Suprapubic skin (tissue), 4 donors: ENCODE measurements around the gene BCL11A. TPM values are rescaled to one million over a fixed set of nuclear protein-coding genes. Genes with fewer than 3 reads are reported as not detected.

Experiments used
- DNase-seq, 2 donors: peaks; one replicate each; pipeline ENCODE4 v3.0.0-alpha.2; 2019; ENCODE audit warnings: low spot score in 2 of 2
- H3K27ac ChIP-seq: fragments of 200-600 bp; sonication (generic); one replicate; pipeline ENCODE4 v1.5.1; 2019
- H3K27me3 ChIP-seq: fragments of 200-600 bp; sonication (generic); one replicate; pipeline ENCODE4 v1.5.1; 2019
- H3K36me3 ChIP-seq: fragments of 200-600 bp; sonication (generic); one replicate; pipeline ENCODE4 v1.5.1; 2019
- H3K4me1 ChIP-seq: fragments of 200-600 bp; sonication (generic); one replicate; pipeline ENCODE4 v1.5.1; 2019
- H3K4me3 ChIP-seq: fragments of 200-600 bp; sonication (generic); one replicate; pipeline ENCODE4 v1.5.1; 2019; ENCODE audit warnings: mild to moderate bottlenecking
- H3K9me3 ChIP-seq: fragments of 200-600 bp; sonication (generic); one replicate; pipeline ENCODE4 v1.5.1; 2019
- EP300 ChIP-seq: sonication (generic); formaldehyde crosslinking; IDR thresholded peaks from one replicate; pipeline ENCODE4 v1.6.1; 2017; ENCODE audit warnings: antibody characterized with exemption
- POLR2A ChIP-seq, 2 donors: fragments of 450-650 bp; IDR thresholded peaks; one replicate each; pipeline ENCODE4 v1.6.1; 2017; ENCODE audit warnings: antibody characterized with exemption in 2 of 2, mild to moderate bottlenecking in 2 of 2, moderate library complexity in 2 of 2
- POLR2AphosphoS5 ChIP-seq, 3 donors: sonication (generic); formaldehyde crosslinking; IDR thresholded peaks; one replicate each; pipeline ENCODE4 v1.6.1; 2017; ENCODE audit warnings: antibody characterized with exemption in 3 of 3
- WGBS: methylation state at CpG from one replicate; pipeline ENCODE4 v1.1.5; 2018; 5-methylcytosine and 5-hydroxymethylcytosine counted together
- total RNA-seq, 4 donors: library from RNA; depleted of rRNA; stranded (reverse); fragments of >200 nt; gene quantifications; one replicate each; pipeline ENCODE4 v1.1.0, GENCODE V29; 2016
- TF ChIP-seq, protein P1 (sequence below), 2 donors: fragments of 200-600 bp in 1 of 2; fragments of 450-650 bp in 1 of 2; sonication (generic) in 1 of 2; IDR thresholded peaks; one replicate each; pipeline ENCODE4 v1.5.1; 2016 to 2019; ENCODE audit warnings: antibody characterized with exemption in 2 of 2, mild to moderate bottlenecking in 1 of 2, moderate library complexity in 1 of 2

BCL11A gene
- total RNA-seq, 4 donors from 2014 or later: 67.1 to 222 (median 113) TPM

DNA sequence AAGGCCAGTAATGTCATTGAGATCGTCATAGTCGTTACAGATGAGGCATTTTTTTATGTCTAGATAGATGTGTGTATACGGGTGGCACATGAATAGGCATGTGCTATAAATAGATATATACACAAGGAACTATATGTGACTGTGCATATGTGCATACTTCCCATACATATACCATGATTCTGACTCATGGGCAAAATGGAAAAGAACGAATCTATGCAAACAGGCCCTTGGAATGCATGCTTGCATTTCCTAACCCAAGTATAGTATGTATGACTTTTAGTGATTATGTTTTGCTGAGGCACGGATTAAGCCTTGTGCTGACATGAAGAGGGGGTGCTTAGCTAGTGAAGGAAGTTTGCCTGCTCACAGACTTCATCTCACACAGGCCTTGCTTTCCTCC, 111.7 kb downstream of the BCL11A start:
- Histone ChIP-seq H3K4me3 (no peak overlapping the region), H3K9me3 (no peaks in the 10 kb centered on the region), H3K4me1 (peaks cover 23% of the 10 kb centered on the region), H3K27ac (peak overlapping the region; percentile 36), H3K27me3 (no peaks in the 10 kb centered on the region), H3K36me3 (no peaks in the 10 kb centered on the region)
- TF ChIP-seq EP300 (no peak), POLR2AphosphoS5 (IDR thresholded peaks at IDR 0.05) (no peak), POLR2A (IDR thresholded peaks at IDR 0.05) (no peak)
- TF ChIP-seq, protein P1, sequence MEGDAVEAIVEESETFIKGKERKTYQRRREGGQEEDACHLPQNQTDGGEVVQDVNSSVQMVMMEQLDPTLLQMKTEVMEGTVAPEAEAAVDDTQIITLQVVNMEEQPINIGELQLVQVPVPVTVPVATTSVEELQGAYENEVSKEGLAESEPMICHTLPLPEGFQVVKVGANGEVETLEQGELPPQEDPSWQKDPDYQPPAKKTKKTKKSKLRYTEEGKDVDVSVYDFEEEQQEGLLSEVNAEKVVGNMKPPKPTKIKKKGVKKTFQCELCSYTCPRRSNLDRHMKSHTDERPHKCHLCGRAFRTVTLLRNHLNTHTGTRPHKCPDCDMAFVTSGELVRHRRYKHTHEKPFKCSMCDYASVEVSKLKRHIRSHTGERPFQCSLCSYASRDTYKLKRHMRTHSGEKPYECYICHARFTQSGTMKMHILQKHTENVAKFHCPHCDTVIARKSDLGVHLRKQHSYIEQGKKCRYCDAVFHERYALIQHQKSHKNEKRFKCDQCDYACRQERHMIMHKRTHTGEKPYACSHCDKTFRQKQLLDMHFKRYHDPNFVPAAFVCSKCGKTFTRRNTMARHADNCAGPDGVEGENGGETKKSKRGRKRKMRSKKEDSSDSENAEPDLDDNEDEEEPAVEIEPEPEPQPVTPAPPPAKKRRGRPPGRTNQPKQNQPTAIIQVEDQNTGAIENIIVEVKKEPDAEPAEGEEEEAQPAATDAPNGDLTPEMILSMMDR (IDR thresholded peaks at IDR 0.05): no peak
- WGBS: 66% methylated on average over 5 of the region's 5 CpGs
- DNase-seq: no peak

DNA sequence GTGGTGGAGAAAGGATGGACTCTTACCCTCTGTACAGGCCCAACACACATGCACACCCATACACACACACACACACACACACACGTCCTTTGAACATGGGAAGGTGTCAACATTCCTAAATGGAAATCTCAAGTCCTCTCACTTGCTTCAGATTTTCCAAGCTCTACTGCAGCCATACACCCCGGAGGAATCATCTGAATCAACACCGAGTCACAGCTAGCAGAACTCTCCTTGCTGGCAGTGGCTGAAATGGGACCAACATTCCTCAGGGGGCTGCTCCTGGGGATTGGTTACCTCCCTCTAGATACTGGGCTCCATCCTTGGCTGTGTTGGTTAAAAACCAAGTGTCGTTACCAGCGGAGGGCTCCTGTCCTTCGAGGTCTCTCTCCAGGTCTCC, 112.7 kb downstream of the BCL11A start:
- WGBS: 89% methylated on average over 6 of the region's 6 CpGs
- TF ChIP-seq, protein P1 (IDR thresholded peaks at IDR 0.05): no peak
- no peak for TF ChIP-seq POLR2A (IDR thresholded peaks at IDR 0.05)
- TF ChIP-seq EP300: no peak
- no peak for TF ChIP-seq POLR2AphosphoS5 (IDR thresholded peaks at IDR 0.05)
- peaks cover 16% of the 10 kb centered on the region for H3K4me1 ChIP-seq

DNA sequence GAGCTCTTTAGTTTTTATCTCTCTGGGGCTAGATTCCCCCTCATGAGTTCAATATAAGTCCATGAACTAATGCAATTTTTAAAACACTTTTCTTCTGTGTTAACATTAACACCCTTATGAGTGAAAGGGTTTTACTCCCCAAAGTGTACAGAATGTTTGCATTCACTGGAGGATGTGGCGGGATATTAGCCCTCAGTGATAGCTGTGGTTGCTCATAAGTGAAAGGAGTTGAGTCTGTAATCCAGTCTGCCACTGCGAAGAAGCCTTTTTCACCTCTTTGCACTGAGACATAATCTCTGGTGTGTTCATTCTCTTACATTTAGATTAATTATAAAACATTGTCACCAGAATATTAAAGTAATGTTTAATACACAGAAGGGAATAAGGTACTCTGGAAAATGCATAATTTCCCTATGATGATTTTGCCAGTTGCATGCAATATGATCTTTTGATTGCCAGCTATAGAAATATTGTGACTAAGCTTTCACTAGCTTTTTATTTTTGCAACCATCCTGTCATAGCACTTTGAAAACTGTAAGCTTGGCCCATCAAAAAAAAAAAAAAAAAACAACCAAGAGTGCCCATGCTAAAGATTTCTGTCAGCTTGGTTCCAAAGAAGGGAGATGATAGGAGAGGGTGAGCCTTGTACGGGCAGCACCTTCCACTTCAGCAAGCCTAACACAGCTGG, 113.2 kb downstream of the BCL11A start:
- 85% methylated on average over 3 of the region's 3 CpGs for WGBS
- H3K27me3 ChIP-seq: no peaks in the 10 kb centered on the region
- no peaks in the 10 kb centered on the region for H3K36me3 ChIP-seq
- H3K9me3 ChIP-seq: no peaks in the 10 kb centered on the region
- TF ChIP-seq POLR2A (IDR thresholded peaks at IDR 0.05) (no peak), EP300 (no peak), POLR2AphosphoS5 (IDR thresholded peaks at IDR 0.05) (no peak)
- TF ChIP-seq, protein P1 (IDR thresholded peaks at IDR 0.05): no peak
- peaks cover 16% of the 10 kb centered on the region for H3K4me1 ChIP-seq
- DNase-seq: no peak
- H3K27ac ChIP-seq: no peak overlapping the region
- no peak overlapping the region for H3K4me3 ChIP-seq

More for the DNA sequence above, 112.7 kb downstream of the BCL11A start:
- DNase-seq: no peak
- Histone ChIP-seq H3K27me3 (no peaks in the 10 kb centered on the region), H3K9me3 (no peaks in the 10 kb centered on the region), H3K4me3 (no peak overlapping the region), H3K36me3 (no peaks in the 10 kb centered on the region), H3K27ac (no peak overlapping the region)

DNA sequence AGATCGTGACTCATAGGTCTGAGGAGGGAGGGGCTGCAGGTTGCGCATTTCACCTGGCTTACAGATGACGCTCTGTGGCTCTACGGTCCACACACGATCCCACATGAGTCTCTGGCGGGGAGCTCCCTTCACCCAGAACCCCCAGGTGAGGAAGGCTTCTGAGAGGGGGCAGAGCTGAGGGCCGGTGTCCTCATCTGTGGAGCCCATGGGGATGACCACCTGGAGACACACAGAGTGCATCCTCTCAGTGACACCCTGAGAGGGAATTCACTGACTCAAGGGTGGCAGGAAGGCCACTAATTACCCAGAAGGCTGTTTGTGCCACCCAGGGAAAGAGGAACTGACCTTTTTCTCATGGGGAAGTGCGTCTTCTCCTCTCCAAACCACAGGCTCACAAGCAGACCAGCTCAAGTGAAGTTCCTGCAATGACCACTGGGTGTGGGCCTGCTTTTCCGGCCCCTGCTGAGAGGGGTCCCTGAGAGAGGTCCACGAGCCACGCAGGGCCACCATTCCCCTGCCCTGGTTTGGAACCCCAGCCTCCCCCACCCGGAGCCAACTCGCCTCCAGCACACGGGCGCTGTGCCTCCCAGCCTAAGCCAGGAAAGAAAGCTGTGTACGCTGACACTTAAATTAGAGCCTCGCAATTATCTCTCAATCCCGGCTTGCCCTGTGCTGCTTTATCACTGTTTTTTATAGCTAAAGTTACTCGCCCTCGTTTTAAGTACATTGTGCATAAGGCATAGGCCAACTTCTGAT, 114.1 kb downstream of the BCL11A start:
- Histone ChIP-seq H3K36me3 (no peaks in the 10 kb centered on the region), H3K4me3 (no peak overlapping the region), H3K27me3 (no peaks in the 10 kb centered on the region), H3K9me3 (no peaks in the 10 kb centered on the region), H3K27ac (no peak overlapping the region), H3K4me1 (peaks cover 16% of the 10 kb centered on the region)
- TF ChIP-seq, protein P1 (IDR thresholded peaks at IDR 0.05): peak in 1 of 2 donors; percentile 45
- TF ChIP-seq POLR2A (IDR thresholded peaks at IDR 0.05): no peak
- WGBS: 58% methylated on average over 13 of the region's 20 CpGs
- no peak for DNase-seq

DNA sequence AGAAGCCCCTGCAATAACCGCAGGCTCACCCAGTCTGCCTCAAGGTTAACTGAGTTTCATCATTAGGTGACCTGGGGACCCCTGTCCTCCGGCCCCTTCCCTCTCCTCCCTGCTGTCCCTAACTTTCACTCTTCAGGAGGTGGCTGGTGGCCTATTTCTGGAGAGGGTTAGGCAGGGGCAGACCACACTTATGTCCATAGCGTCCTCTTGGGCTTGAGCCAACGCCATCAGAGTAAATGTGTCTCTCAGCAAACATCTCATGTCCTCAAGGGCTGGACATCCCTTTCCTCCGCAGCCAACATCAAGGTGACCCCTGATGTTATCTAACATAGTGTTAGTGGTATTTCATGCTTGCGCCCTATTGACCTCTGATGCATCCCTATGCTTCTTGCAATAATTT, 114.8 kb downstream of the BCL11A start:
- H3K4me1 ChIP-seq: peaks cover 13% of the 10 kb centered on the region
- H3K27me3 ChIP-seq: no peaks in the 10 kb centered on the region
- TF ChIP-seq EP300 (no peak), POLR2AphosphoS5 (IDR thresholded peaks at IDR 0.05) (no peak), POLR2A (IDR thresholded peaks at IDR 0.05) (no peak)
- TF ChIP-seq, protein P1 (IDR thresholded peaks at IDR 0.05): no peak
- WGBS: 91% methylated on average over 6 of the region's 6 CpGs
- no peak for DNase-seq
- H3K27ac ChIP-seq: no peak overlapping the region
- no peaks in the 10 kb centered on the region for H3K36me3 ChIP-seq
- no peak overlapping the region for H3K4me3 ChIP-seq
- H3K9me3 ChIP-seq: no peaks in the 10 kb centered on the region
